WTC11 (cell line): ENCODE data around the gene SGPP2.

ENCODE experiments used
- AFF4 ChIP-seq: sonication (generic); formaldehyde crosslinking; IDR thresholded peaks from 2 replicates; pipeline ENCODE4 v1.8.1; 2023; ENCODE audit warnings: mild to moderate bottlenecking, missing genetic modification reagents, borderline replicate concordance
- ATF2 ChIP-seq: sonication (generic); formaldehyde crosslinking; IDR thresholded peaks from 2 replicates; pipeline ENCODE4 v1.8.1; 2022; ENCODE audit warnings: low read depth, missing genetic modification reagents, borderline replicate concordance
- CTCF ChIP-seq: fragments of 200-600 bp; IDR thresholded peaks from 2 replicates; pipeline ENCODE4 v1.8.0; 2022; ENCODE audit warnings: antibody characterized with exemption
- E2F4 ChIP-seq: sonication (generic); formaldehyde crosslinking; IDR thresholded peaks from 2 replicates; pipeline ENCODE4 v1.8.1; 2022; ENCODE audit warnings: low read depth, mild to moderate bottlenecking, moderate library complexity, missing genetic modification reagents, borderline replicate concordance
- JUN ChIP-seq: sonication (generic); formaldehyde crosslinking; IDR thresholded peaks from 2 replicates; pipeline ENCODE4 v1.8.0; 2023; ENCODE audit warnings: mild to moderate bottlenecking, missing genetic modification reagents
- MAX ChIP-seq: sonication (generic); formaldehyde crosslinking; IDR thresholded peaks from 2 replicates; pipeline ENCODE4 v1.8.0; 2022; ENCODE audit warnings: mild to moderate bottlenecking, missing genetic modification reagents
- NFATC4 ChIP-seq: fragments of 250-450 bp; sonication (Bioruptor Pico); IDR thresholded peaks from 2 replicates; pipeline ENCODE4 v1.9.0; 2021; ENCODE audit warnings: mild to moderate bottlenecking
- NFE2L1 ChIP-seq: sonication (generic); formaldehyde crosslinking; IDR thresholded peaks from 2 replicates; pipeline ENCODE4 v1.8.1; 2023; ENCODE audit warnings: missing genetic modification reagents
- PRDM15 ChIP-seq: sonication (generic); formaldehyde crosslinking; IDR thresholded peaks from 2 replicates; pipeline ENCODE4 v1.8.0; 2022; ENCODE audit warnings: missing genetic modification reagents
- USF1 ChIP-seq: sonication (generic); formaldehyde crosslinking; IDR thresholded peaks from 2 replicates; pipeline ENCODE4 v1.8.0; 2022; ENCODE audit warnings: mild to moderate bottlenecking, missing genetic modification reagents
- ZBTB21 ChIP-seq: sonication (generic); formaldehyde crosslinking; IDR thresholded peaks from 2 replicates; pipeline ENCODE4 v1.8.1; 2023; ENCODE audit warnings: mild to moderate bottlenecking, missing genetic modification reagents, borderline replicate concordance
- ZBTB43 ChIP-seq: sonication (generic); formaldehyde crosslinking; IDR thresholded peaks from 2 replicates; pipeline ENCODE4 v1.8.1; 2023; ENCODE audit warnings: mild to moderate bottlenecking, missing genetic modification reagents
- ZNF317 ChIP-seq: sonication (generic); formaldehyde crosslinking; IDR thresholded peaks from 2 replicates; pipeline ENCODE4 v1.8.1; 2023; ENCODE audit warnings: low read depth, mild to moderate bottlenecking, moderate library complexity, missing genetic modification reagents, borderline replicate concordance

- TF ChIP-seq USF1 (CRISPR knock-in tag) (no peak), ATF2 (CRISPR knock-in tag) (no peak), CTCF (no peak), ZNF317 (no peak), ZBTB21 (CRISPR knock-in tag) (no peak), MAX (CRISPR knock-in tag) (no peak), AFF4 (no peak), NFE2L1 (no peak), E2F4 (CRISPR knock-in tag) (no peak), ZBTB43 (CRISPR knock-in tag) (no peak), PRDM15 (CRISPR knock-in tag) (no peak), JUN (CRISPR knock-in tag) (no peak), NFATC4 (CRISPR knock-in tag) (no peak)
These were observed 5.7 kb downstream of the SGPP2 start for GRCh38 chr2:222430071-222430470.
